ENCODE data around the gene RRP1. TPM values are rescaled to one million over a fixed set of nuclear protein-coding genes. Genes with fewer than 3 reads are reported as not detected.

Gene RRP1
- total and polyA plus RNA-seq, 10 of the 15 experiments (the other 5 are each of a cell fraction or from before 2014, with no cell fraction given), result 0.34 to 70.8 (median 35.1) TPM

DNA sequence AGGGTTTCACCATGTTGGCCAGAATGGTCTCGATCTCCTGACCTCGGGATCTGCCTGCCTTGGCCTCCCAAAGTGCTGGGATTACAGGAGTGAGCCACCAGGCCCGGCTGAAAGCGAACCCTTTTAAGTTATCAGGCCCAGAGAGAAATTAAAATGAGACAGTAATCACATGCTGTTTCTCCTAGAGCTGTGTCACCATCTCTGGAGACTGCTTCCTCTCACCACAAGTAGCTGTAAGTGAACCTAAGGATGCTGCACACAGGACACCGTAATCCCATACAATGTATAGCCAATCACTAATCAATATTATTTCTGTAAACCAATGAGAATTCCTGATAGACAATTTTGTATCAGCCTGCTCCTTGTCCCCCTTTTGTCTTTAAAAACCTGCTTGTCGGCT, 7.5 kb upstream of the RRP1 start (continued):
- TF ChIP-seq EGR1 (IDR thresholded peaks at IDR 0.05; ENCODE audit: borderline replicate concordance in 1 of 2, low read depth in 2 of 2, low read length in 2 of 2) (no peak), KAT2A (conservative IDR thresholded peaks at IDR 0.05; ENCODE audit: control insufficient read depth, low read depth, low read length) (no peak), HCFC1 (IDR thresholded peaks at IDR 0.05; ENCODE audit: low read length) (no peak), CHD1 (IDR thresholded peaks at IDR 0.05; ENCODE audit: low read depth, low read length) (no peak), ZNF592 (IDR thresholded peaks at IDR 0.05) (no peak), SMC3 (IDR thresholded peaks at IDR 0.05; ENCODE audit: borderline replicate concordance, low read length) (no peak), MTA3 (IDR thresholded peaks at IDR 0.05; ENCODE audit: borderline replicate concordance, low read length) (no peak), NFYA (IDR thresholded peaks at IDR 0.05; ENCODE audit: borderline replicate concordance, low read depth, low read length) (no peak), MEF2B (IDR thresholded peaks at IDR 0.05; ENCODE audit: partially characterized antibody, poor library complexity, severe bottlenecking) (no peak), MYB (IDR thresholded peaks at IDR 0.05; ENCODE audit: borderline replicate concordance, low read depth, low read length) (no peak), MTA2 (IDR thresholded peaks at IDR 0.05; ENCODE audit: low read depth) (no peak)
- TF ChIP-seq, protein P1, sequence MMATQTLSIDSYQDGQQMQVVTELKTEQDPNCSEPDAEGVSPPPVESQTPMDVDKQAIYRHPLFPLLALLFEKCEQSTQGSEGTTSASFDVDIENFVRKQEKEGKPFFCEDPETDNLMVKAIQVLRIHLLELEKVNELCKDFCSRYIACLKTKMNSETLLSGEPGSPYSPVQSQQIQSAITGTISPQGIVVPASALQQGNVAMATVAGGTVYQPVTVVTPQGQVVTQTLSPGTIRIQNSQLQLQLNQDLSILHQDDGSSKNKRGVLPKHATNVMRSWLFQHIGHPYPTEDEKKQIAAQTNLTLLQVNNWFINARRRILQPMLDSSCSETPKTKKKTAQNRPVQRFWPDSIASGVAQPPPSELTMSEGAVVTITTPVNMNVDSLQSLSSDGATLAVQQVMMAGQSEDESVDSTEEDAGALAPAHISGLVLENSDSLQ (IDR thresholded peaks at IDR 0.05), result no peak

Data from GM12878 (cell line).